PC-9 (cell line): ENCODE data around the gene TOM1L1. TPM values are rescaled to one million over a fixed set of nuclear protein-coding genes. Genes with fewer than 3 reads are reported as not detected.

Experiments
- BruUV-seq: library from RNA; stranded (reverse); fragments of 400-500 nt; replicated peaks from 2 replicates; lab custom pipeline; 2021; lab: Mats Ljungman, UMichigan
- CTCF ChIA-PET: fragments of 300-600 bp; sonication (Branson Sonifier 250); formaldehyde crosslinking; loops from one replicate; lab custom pipeline; 2022; ENCODE audit warnings: antibody characterized with exemption; lab: Charles Lee
- POLR2A ChIA-PET: fragments of 300-600 bp; sonication (Branson Sonifier 250); formaldehyde crosslinking; loops from one replicate; lab custom pipeline; 2022; ENCODE audit warnings: antibody characterized with exemption; ENCODE audit not compliant: unreplicated experiment; lab: Charles Lee
- DNase-seq, 2 experiments: peaks; one replicate each; pipeline versions ENCODE4 v3.0.0 to v3.0.0-alpha.2; 2015 to 2022; ENCODE audit warnings: mixed read lengths in 1 of 2
- H2AFZ ChIP-seq: fragments of 200-600 bp; sonication (generic); 2 replicates; pipeline ENCODE4 v1.8.1; 2017; ENCODE audit warnings: antibody characterized with exemption
- H3F3A ChIP-seq: fragments of 200-600 bp; sonication (generic); 2 replicates; pipeline ENCODE4 v1.8.1; 2017; ENCODE audit warnings: antibody characterized with exemption, mild to moderate bottlenecking, low read depth; ENCODE audit not compliant: insufficient read depth
- H3K27ac ChIP-seq: fragments of 200-600 bp; sonication (generic); 2 replicates; pipeline ENCODE4 v1.6.1; 2016; ENCODE audit warnings: mixed run types
- H3K27me3 ChIP-seq: fragments of 200-600 bp; sonication (generic); 2 replicates; pipeline ENCODE4 v1.6.1; 2016; ENCODE audit warnings: low read depth, mixed run types; ENCODE audit not compliant: insufficient read depth
- H3K36me3 ChIP-seq: fragments of 200-600 bp; sonication (generic); 2 replicates; pipeline ENCODE4 v1.6.1; 2016; ENCODE audit warnings: low read depth, mixed run types
- H3K4me1 ChIP-seq: fragments of 200-600 bp; sonication (generic); replicated peaks from 2 replicates; pipeline ENCODE4 v1.6.1; 2016; ENCODE audit warnings: mixed run types; ENCODE audit not compliant: insufficient read depth
- H3K4me2 ChIP-seq: fragments of 200-600 bp; sonication (generic); 2 replicates; pipeline ENCODE4 v1.6.1; 2017; ENCODE audit warnings: mixed run types
- H3K4me3 ChIP-seq: fragments of 200-600 bp; sonication (generic); 2 replicates; pipeline ENCODE4 v1.6.1; 2016; ENCODE audit warnings: mixed run types
- H3K79me2 ChIP-seq: fragments of 200-600 bp; sonication (generic); 2 replicates; pipeline ENCODE4 v1.6.1; 2017; ENCODE audit warnings: low read depth, mixed run types
- H3K9me2 ChIP-seq: fragments of 200-600 bp; sonication (generic); 2 replicates; pipeline ENCODE4 v1.8.1; 2017; ENCODE audit warnings: mild to moderate bottlenecking; ENCODE audit not compliant: insufficient read depth
- H3K9me3 ChIP-seq: fragments of 200-600 bp; sonication (generic); 2 replicates; pipeline ENCODE4 v1.8.1; 2016; ENCODE audit warnings: low read depth; ENCODE audit not compliant: insufficient read depth
- H4K20me1 ChIP-seq: fragments of 200-600 bp; sonication (generic); 2 replicates; pipeline ENCODE4 v1.8.1; 2017; ENCODE audit not compliant: insufficient read depth
- EZH2 ChIP-seq: fragments of 200-600 bp; sonication (generic); IDR thresholded peaks from 2 replicates; pipeline ENCODE4 v1.8.0; 2017; ENCODE audit warnings: antibody characterized with exemption, low read depth
- intact Hi-C: fragments of 100-400 bp; cut with micrococcal nuclease; formaldehyde crosslinking; loops from one replicate; pipeline ENCODE4 v1.10.0; 2022; ENCODE audit not compliant: unreplicated experiment
- total RNA-seq: library from RNA; stranded (reverse); gene quantifications from 2 replicates; pipeline ENCODE4 v1.2.3, GENCODE V29; 2021
- TF ChIP-seq, protein P1 (sequence below): fragments of 200-600 bp; sonication (generic); conservative IDR thresholded peaks from 2 replicates; pipeline ENCODE4 v1.6.1; 2017; ENCODE audit warnings: mixed run types, antibody characterized with exemption, mild to moderate bottlenecking, moderate library complexity

TOM1L1 gene
- total RNA-seq, 1 experiment from 2014 or later = 46.8 TPM

DNA sequence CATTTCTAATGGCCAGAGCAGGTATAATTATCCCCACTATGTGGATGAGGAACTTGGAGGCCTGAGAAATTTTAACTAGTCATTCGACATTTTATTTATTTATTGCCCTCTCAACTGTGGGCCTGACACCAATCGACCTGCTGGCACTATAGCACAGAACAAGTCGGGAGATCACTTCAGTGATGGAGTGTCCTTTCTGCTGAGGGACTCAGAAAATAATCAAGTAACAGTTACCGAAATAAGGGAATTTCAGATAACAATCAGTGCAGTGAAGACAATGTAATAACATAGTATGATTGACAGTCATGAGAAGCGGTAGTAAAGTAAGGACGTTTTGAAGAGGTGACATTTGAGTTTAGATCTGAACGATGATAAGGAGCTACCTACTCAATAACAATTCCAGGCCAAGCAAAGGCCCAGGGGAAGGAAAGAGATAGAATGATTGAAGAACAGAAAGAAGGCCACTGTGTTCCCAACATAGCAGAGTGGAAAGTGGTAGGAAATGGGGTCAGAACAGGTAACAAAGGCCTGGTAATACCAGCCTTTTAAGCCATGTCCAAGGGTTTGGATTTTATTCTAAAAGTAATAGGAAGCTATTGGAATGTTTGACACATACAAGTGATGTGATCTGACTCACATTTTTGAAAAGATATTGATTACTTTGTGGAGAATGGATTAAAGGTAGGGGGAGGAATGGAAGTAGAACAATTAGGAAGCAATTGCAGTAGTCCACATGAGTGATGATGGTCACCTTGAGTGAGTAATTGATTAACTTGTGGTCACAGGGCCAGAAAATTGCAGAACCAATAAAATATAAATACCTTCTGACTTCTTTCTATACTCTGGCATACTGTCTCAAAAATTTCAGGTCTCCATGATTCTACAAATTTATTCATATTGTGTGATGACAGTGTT is 69.3 kb downstream of the TOM1L1 start:
- Histone ChIP-seq H3K4me2 (peak overlapping the region; percentile 92), H3K4me1 (peaks cover 29% of the 10 kb centered on the region), H3K4me3 (peak overlapping the region; percentile 68), H3K9me2 (no peaks in the 10 kb centered on the region), H3K36me3 (peaks cover 5% of the 10 kb centered on the region; the same call in 1 of the 2 replicates), H3K27ac (no peak overlapping the region), H3K9me3 (no peaks in the 10 kb centered on the region), H3K79me2 (peaks cover 50% of the 10 kb centered on the region), H4K20me1 (no peaks in the 10 kb centered on the region), H2AFZ (peak overlapping the region; percentile 95), H3F3A (no peaks in the 10 kb centered on the region), H3K27me3 (no peaks in the 10 kb centered on the region)
- intact Hi-C loops = loop anchor here (2.0 kb wide), 1 partner anchor 69 kb away; the partner anchor contains the start of gene TOM1L1
- CTCF ChIA-PET = no interaction called here
- no peak for DNase-seq
- TF ChIP-seq, protein P1, sequence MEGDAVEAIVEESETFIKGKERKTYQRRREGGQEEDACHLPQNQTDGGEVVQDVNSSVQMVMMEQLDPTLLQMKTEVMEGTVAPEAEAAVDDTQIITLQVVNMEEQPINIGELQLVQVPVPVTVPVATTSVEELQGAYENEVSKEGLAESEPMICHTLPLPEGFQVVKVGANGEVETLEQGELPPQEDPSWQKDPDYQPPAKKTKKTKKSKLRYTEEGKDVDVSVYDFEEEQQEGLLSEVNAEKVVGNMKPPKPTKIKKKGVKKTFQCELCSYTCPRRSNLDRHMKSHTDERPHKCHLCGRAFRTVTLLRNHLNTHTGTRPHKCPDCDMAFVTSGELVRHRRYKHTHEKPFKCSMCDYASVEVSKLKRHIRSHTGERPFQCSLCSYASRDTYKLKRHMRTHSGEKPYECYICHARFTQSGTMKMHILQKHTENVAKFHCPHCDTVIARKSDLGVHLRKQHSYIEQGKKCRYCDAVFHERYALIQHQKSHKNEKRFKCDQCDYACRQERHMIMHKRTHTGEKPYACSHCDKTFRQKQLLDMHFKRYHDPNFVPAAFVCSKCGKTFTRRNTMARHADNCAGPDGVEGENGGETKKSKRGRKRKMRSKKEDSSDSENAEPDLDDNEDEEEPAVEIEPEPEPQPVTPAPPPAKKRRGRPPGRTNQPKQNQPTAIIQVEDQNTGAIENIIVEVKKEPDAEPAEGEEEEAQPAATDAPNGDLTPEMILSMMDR = no peak
- no peak for TF ChIP-seq EZH2
- POLR2A ChIA-PET = no interaction called here
- no TSS peak for BruUV-seq

DNA sequence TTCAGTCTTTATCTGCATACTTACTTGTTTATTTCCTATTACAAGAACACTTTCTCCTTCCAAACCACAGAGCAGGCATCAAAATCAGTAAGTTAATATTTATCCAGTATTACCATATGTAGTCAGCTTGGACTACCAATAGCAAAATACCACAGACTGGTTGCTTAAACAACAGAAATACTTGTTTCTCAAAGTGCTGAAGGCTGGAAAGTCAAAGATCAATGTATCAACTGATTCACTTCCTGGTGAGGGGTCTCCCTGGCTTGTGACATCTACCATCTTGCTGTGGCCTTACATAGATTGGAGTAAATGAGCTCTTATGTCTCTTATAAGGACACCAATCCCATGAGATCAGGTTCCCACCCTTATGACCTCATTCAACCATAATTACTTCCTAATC is 70.5 kb downstream of the TOM1L1 start:
- H3K4me2 ChIP-seq = no peak overlapping the region
- no peaks in the 10 kb centered on the region for H3K9me3 ChIP-seq
- no peak overlapping the region for H2AFZ ChIP-seq
- H3F3A ChIP-seq = no peaks in the 10 kb centered on the region
- no peak overlapping the region for H3K27ac ChIP-seq
- intact Hi-C loops = no loop called here
- DNase-seq = no peak
- peaks cover 3% of the 10 kb centered on the region; the same call in 1 of the 2 replicates for H3K36me3 ChIP-seq
- H4K20me1 ChIP-seq = no peaks in the 10 kb centered on the region
- TF ChIP-seq, protein P1 = no peak
- TF ChIP-seq EZH2 = no peak
- no TSS peak for BruUV-seq
- POLR2A ChIA-PET = no interaction called here
- H3K27me3 ChIP-seq = no peaks in the 10 kb centered on the region
- no peak overlapping the region for H3K4me3 ChIP-seq
- CTCF ChIA-PET = no interaction called here
- peaks cover 24% of the 10 kb centered on the region for H3K4me1 ChIP-seq
- peaks cover 39% of the 10 kb centered on the region for H3K79me2 ChIP-seq
- H3K9me2 ChIP-seq = no peaks in the 10 kb centered on the region

DNA sequence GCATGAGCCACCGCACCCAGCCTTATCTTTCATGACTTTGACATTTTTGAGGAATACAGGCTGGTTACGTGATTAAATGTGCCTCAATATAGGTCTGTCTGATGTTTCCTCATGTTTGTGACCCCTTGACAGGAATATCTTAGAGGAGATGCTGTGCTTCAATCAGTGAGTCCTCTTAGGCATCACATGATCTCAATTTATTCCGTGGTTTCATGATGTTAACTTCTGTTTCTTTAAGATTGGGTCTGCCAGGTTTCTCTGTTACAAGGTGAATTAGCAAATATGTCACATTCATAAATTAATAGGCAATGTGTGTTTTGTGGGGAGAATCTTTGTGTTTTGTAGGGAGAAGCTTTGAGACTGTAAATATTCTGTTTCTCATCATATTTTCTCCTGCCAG is 71.2 kb downstream of the TOM1L1 start:
- ChIA-PET CTCF (no interaction called here), POLR2A (no interaction called here)
- Histone ChIP-seq H3K27me3 (no peaks in the 10 kb centered on the region), H4K20me1 (no peaks in the 10 kb centered on the region), H3K27ac (no peak overlapping the region), H3K36me3 (no peaks in the 10 kb centered on the region), H3K4me3 (no peak overlapping the region), H3K9me2 (no peaks in the 10 kb centered on the region), H3K79me2 (peaks cover 32% of the 10 kb centered on the region), H3F3A (no peaks in the 10 kb centered on the region), H2AFZ (no peak overlapping the region), H3K9me3 (no peaks in the 10 kb centered on the region), H3K4me1 (peaks cover 17% of the 10 kb centered on the region), H3K4me2 (no peak overlapping the region)
- DNase-seq = no peak
- intact Hi-C loops = no loop called here
- BruUV-seq = no TSS peak
- no peak for TF ChIP-seq EZH2
- TF ChIP-seq, protein P1 = no peak
